Liver (tissue), 9 donors: Measurements from ENCODE around the gene ERC1. TPM values are rescaled to one million over a fixed set of nuclear protein-coding genes. Genes with fewer than 3 reads are reported as not detected.

ENCODE experiments used
- DNase-seq: peaks from one replicate; pipeline ENCODE4 v3.0.0-alpha.2; 2017; ENCODE audit warnings: low spot score
- H3K27ac ChIP-seq, 2 donors: one replicate each; pipeline ENCODE4 v1.7.0; 2013; ENCODE audit warnings: inconsistent platforms in 2 of 2, low read length in 2 of 2, control low read depth in 1 of 2, low read depth in 1 of 2, mild to moderate bottlenecking in 1 of 2
- H3K27me3 ChIP-seq, 4 donors: one replicate each; pipeline versions ENCODE4 v1.6.1 to v1.7.0; 2013; ENCODE audit warnings: low read length in 3 of 4, inconsistent platforms in 1 of 4, mild to moderate bottlenecking in 1 of 4, moderate library complexity in 1 of 4; ENCODE audit not compliant: control insufficient read depth in 4 of 4, insufficient read depth in 4 of 4
- H3K36me3 ChIP-seq, 4 donors: one replicate each; pipeline versions ENCODE4 v1.6.1 to v1.7.0; 2013; ENCODE audit warnings: low read length in 3 of 4, mild to moderate bottlenecking in 3 of 4, low read depth in 1 of 4, moderate library complexity in 1 of 4; ENCODE audit not compliant: control insufficient read depth in 4 of 4, insufficient read depth in 3 of 4
- H3K4me1 ChIP-seq, 4 donors: one replicate each; pipeline versions ENCODE4 v1.6.1 to v1.7.0; 2013; ENCODE audit warnings: low read length in 3 of 4, mild to moderate bottlenecking in 3 of 4, moderate library complexity in 1 of 4; ENCODE audit not compliant: control insufficient read depth in 4 of 4, insufficient read depth in 4 of 4
- H3K4me3 ChIP-seq, 3 donors: one replicate each; pipeline versions ENCODE4 v1.6.1 to v1.7.0; 2013; ENCODE audit warnings: low read length in 3 of 3, control low read depth in 1 of 3, low read depth in 1 of 3, mild to moderate bottlenecking in 1 of 3
- H3K9ac ChIP-seq, 2 donors: one replicate each; pipeline ENCODE4 v1.7.0; 2013; ENCODE audit warnings: low read length in 2 of 2, mild to moderate bottlenecking in 2 of 2, moderate library complexity in 2 of 2, control low read depth in 1 of 2, low read depth in 1 of 2
- H3K9me3 ChIP-seq, 4 donors: one replicate each; pipeline versions ENCODE4 v1.6.1 to v1.7.0; 2013; ENCODE audit warnings: low read length in 3 of 4; ENCODE audit not compliant: control insufficient read depth in 4 of 4
- ATF3 ChIP-seq: IDR thresholded peaks from 2 replicates; pipeline ENCODE4 v1.6.1; 2016; ENCODE audit warnings: antibody characterized with exemption
- CTCF ChIP-seq: fragments of 150-350 bp; IDR thresholded peaks from 2 replicates; pipeline ENCODE4 v1.5.1; 2017; ENCODE audit warnings: improper control_type of control experiment, low read depth, low read length; ENCODE audit not compliant: missing input control
- EGR1 ChIP-seq, 2 donors: IDR thresholded peaks; 2 replicates each; pipeline ENCODE4 v1.6.1; 2016 to 2018; ENCODE audit warnings: antibody characterized with exemption in 2 of 2, low read depth in 2 of 2
- FOXA1 ChIP-seq: IDR thresholded peaks from 2 replicates; pipeline ENCODE4 v1.6.1; 2016; ENCODE audit warnings: antibody characterized with exemption
- FOXA2 ChIP-seq: IDR thresholded peaks from 2 replicates; pipeline ENCODE4 v1.6.1; 2016; ENCODE audit warnings: antibody characterized with exemption
- GABPA ChIP-seq, 2 donors: IDR thresholded peaks in 1 of 2; conservative IDR thresholded peaks in 1 of 2; 2 replicates each; pipeline ENCODE4 v1.6.1; 2016; ENCODE audit warnings: antibody characterized with exemption in 2 of 2, mild to moderate bottlenecking in 1 of 2, moderate library complexity in 1 of 2
- HNF4A ChIP-seq, 2 donors: conservative IDR thresholded peaks; 2 replicates each; pipeline ENCODE4 v1.6.1; 2016; ENCODE audit warnings: antibody characterized with exemption in 2 of 2, mild to moderate bottlenecking in 2 of 2
- HNF4G ChIP-seq: IDR thresholded peaks from 2 replicates; pipeline ENCODE4 v1.6.1; 2016; ENCODE audit warnings: antibody characterized with exemption
- JUND ChIP-seq, 2 donors: IDR thresholded peaks; 2 replicates each; pipeline ENCODE4 v1.6.1; 2016; ENCODE audit warnings: antibody characterized with exemption in 2 of 2
- MAX ChIP-seq: IDR thresholded peaks from 2 replicates; pipeline ENCODE4 v1.6.1; 2016; ENCODE audit warnings: antibody characterized with exemption
- NR2F2 ChIP-seq: IDR thresholded peaks from 2 replicates; pipeline ENCODE4 v1.6.1; 2016; ENCODE audit warnings: antibody characterized with exemption
- RAD21 ChIP-seq, 2 donors: IDR thresholded peaks; 2 replicates each; pipeline ENCODE4 v1.6.1; 2016; ENCODE audit warnings: antibody characterized with exemption in 2 of 2, mild to moderate bottlenecking in 2 of 2
- RXRA ChIP-seq, 2 donors: IDR thresholded peaks; 2 replicates each; pipeline ENCODE4 v1.6.1; 2017 to 2018; ENCODE audit warnings: antibody characterized with exemption in 2 of 2, mild to moderate bottlenecking in 1 of 2
- SP1 ChIP-seq: IDR thresholded peaks from 2 replicates; pipeline ENCODE4 v1.6.1; 2018; ENCODE audit warnings: antibody characterized with exemption, mild to moderate bottlenecking
- YY1 ChIP-seq: IDR thresholded peaks from 2 replicates; pipeline ENCODE4 v1.6.1; 2016; ENCODE audit warnings: antibody characterized with exemption, mild to moderate bottlenecking
- WGBS: extraction: QIAGEN DNeasy Blood & Tissue Kit; methylation state at CpG from one replicate; pipeline ENCODE4 v1.1.7; 2013; 5-methylcytosine and 5-hydroxymethylcytosine counted together
- polyA plus RNA-seq, 2 donors: library from polyadenylated mRNA; stranded (reverse) in 1 of 2; unstranded in 1 of 2; fragments of 200-250 nt in 1 of 2; fragments of >200 nt in 1 of 2; fragmentation: Nextera tagmentation in 1 of 2; extraction: Ambion mirVana in 1 of 2; gene quantifications; one replicate each; pipeline versions ENCODE4 v1.2.1 to v1.2.3, GENCODE V29; 2013 to 2015
- total RNA-seq, 2 donors: library from RNA; depleted of rRNA; stranded (reverse); fragments of >200 nt; gene quantifications; one replicate each; pipeline ENCODE4 v1.2.3, GENCODE V29; 2014
- TF ChIP-seq, protein P1 (sequence below): IDR thresholded peaks from 2 replicates; pipeline ENCODE4 v1.6.1; 2016; ENCODE audit warnings: antibody characterized with exemption, mild to moderate bottlenecking
- TF ChIP-seq, protein P2 (sequence below): IDR thresholded peaks from 2 replicates; pipeline ENCODE4 v1.6.1; 2016; ENCODE audit warnings: antibody characterized with exemption
- donor health status: healthy.
- donor health status: healthy.
- donor health status: healthy.
- donor health status: healthy.
- donor health status: healthy.

ERC1 gene
- total and polyA plus RNA-seq, 4 donors = 6.2 to 50.2 (median 10.3) TPM

DNA sequence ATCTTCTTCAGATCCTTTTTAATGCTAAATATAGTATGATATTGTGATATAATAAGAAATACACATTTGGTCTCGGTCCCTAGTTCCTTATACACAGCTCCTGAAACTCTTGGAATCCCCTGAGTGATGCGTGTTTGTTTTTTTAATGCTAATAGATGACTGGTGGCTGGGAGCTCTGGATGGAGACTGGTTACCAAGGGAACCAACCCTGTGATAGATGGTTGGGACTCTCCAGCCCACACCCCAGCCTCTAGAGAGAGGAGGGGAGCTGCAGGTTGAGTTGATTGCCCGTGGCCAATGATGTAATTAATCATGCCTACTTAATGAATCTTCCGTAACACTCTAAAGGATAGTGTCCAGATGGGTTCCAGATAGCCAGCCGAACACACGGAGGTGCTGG is 462.8 kb downstream of the ERC1 start:
- Histone ChIP-seq H3K9me3 (no peaks in the 10 kb centered on the region), H3K4me1 (no peaks in the 10 kb centered on the region), H3K27ac (no peak overlapping the region), H3K9ac (no peak overlapping the region), H3K4me3 (no peak overlapping the region), H3K36me3 (peaks cover 0 to 4% (median 2%) of the 10 kb centered on the region in 4 donors), H3K27me3 (no peaks in the 10 kb centered on the region)
- DNase-seq = no peak
- TF ChIP-seq, protein P1, sequence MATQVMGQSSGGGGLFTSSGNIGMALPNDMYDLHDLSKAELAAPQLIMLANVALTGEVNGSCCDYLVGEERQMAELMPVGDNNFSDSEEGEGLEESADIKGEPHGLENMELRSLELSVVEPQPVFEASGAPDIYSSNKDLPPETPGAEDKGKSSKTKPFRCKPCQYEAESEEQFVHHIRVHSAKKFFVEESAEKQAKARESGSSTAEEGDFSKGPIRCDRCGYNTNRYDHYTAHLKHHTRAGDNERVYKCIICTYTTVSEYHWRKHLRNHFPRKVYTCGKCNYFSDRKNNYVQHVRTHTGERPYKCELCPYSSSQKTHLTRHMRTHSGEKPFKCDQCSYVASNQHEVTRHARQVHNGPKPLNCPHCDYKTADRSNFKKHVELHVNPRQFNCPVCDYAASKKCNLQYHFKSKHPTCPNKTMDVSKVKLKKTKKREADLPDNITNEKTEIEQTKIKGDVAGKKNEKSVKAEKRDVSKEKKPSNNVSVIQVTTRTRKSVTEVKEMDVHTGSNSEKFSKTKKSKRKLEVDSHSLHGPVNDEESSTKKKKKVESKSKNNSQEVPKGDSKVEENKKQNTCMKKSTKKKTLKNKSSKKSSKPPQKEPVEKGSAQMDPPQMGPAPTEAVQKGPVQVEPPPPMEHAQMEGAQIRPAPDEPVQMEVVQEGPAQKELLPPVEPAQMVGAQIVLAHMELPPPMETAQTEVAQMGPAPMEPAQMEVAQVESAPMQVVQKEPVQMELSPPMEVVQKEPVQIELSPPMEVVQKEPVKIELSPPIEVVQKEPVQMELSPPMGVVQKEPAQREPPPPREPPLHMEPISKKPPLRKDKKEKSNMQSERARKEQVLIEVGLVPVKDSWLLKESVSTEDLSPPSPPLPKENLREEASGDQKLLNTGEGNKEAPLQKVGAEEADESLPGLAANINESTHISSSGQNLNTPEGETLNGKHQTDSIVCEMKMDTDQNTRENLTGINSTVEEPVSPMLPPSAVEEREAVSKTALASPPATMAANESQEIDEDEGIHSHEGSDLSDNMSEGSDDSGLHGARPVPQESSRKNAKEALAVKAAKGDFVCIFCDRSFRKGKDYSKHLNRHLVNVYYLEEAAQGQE = no peak
- TF ChIP-seq MAX = no peak
- TF ChIP-seq RXRA (IDR thresholded peaks at IDR 0.05) = no peak
- no peak for TF ChIP-seq CTCF
- no peak for TF ChIP-seq HNF4G
- TF ChIP-seq, protein P2, sequence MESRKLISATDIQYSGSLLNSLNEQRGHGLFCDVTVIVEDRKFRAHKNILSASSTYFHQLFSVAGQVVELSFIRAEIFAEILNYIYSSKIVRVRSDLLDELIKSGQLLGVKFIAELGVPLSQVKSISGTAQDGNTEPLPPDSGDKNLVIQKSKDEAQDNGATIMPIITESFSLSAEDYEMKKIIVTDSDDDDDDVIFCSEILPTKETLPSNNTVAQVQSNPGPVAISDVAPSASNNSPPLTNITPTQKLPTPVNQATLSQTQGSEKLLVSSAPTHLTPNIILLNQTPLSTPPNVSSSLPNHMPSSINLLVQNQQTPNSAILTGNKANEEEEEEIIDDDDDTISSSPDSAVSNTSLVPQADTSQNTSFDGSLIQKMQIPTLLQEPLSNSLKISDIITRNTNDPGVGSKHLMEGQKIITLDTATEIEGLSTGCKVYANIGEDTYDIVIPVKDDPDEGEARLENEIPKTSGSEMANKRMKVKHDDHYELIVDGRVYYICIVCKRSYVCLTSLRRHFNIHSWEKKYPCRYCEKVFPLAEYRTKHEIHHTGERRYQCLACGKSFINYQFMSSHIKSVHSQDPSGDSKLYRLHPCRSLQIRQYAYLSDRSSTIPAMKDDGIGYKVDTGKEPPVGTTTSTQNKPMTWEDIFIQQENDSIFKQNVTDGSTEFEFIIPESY = no peak
- no peak for TF ChIP-seq GABPA (IDR thresholded peaks at IDR 0.05 in 1 of 2, conservative IDR thresholded peaks at IDR 0.05 in 1 of 2)
- no peak for TF ChIP-seq YY1
- no peak for TF ChIP-seq JUND (IDR thresholded peaks at IDR 0.05)
- TF ChIP-seq NR2F2 = no peak
- no peak for TF ChIP-seq EGR1 (IDR thresholded peaks at IDR 0.05; ENCODE audit: low read depth in 2 of 2)
- TF ChIP-seq ATF3 = no peak
- TF ChIP-seq FOXA1 = no peak
- no peak for TF ChIP-seq SP1
- 97% methylated on average over 6 of the region's 6 CpGs for WGBS

DNA sequence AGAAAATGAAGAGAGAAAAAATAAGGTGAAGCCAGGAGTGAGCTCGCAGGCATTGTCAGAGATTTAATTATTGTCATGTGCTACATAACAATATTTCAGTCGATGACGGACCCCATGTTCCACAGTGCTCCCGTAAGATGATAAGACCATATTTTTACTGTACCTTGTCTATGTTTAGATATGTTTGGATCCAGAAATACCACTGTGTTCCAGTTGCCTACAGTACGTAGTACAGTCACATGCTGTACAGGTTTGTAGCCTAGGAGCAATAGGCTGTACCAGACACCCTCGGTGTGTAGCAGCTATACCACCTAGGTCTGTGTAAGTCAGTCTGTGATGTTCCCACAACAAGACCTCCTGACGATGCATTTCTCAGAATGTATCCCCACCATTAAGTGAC is 465.9 kb downstream of the ERC1 start:
- WGBS = 97% methylated on average over 7 of the region's 7 CpGs

More for the DNA sequence above, 465.9 kb downstream of the ERC1 start:
- Histone ChIP-seq H3K27me3 (no peaks in the 10 kb centered on the region), H3K9ac (no peak overlapping the region), H3K9me3 (no peaks in the 10 kb centered on the region), H3K4me1 (no peaks in the 10 kb centered on the region), H3K36me3 (peaks cover 0 to 4% (median 2%) of the 10 kb centered on the region in 4 donors), H3K27ac (no peak overlapping the region), H3K4me3 (no peak overlapping the region)
- TF ChIP-seq, protein P2 = no peak
- TF ChIP-seq JUND (IDR thresholded peaks at IDR 0.05) = no peak
- no peak for TF ChIP-seq FOXA2
- no peak for TF ChIP-seq EGR1 (IDR thresholded peaks at IDR 0.05; ENCODE audit: low read depth in 2 of 2)
- no peak for TF ChIP-seq RAD21 (IDR thresholded peaks at IDR 0.05)
- TF ChIP-seq, protein P1 = no peak
- TF ChIP-seq HNF4A (conservative IDR thresholded peaks at IDR 0.05) = no peak
- no peak for TF ChIP-seq NR2F2
- TF ChIP-seq GABPA (IDR thresholded peaks at IDR 0.05 in 1 of 2, conservative IDR thresholded peaks at IDR 0.05 in 1 of 2) = no peak
- no peak for DNase-seq
